Cardiac ventricle fibroblast (primary cell): ENCODE data around the gene LVRN. TPM values are rescaled to one million over a fixed set of nuclear protein-coding genes. Genes with fewer than 3 reads are reported as not detected.

Experiments
- total RNA-seq: library from RNA; depleted of rRNA; stranded (reverse); fragments of >200 nt; gene quantifications from 2 replicates; pipeline ENCODE4 v1.2.3, GENCODE V29; 2015

LVRN gene
- total RNA-seq: 0.06 TPM in 1 of 2 replicates, not detected in the other

GRCh38 chr5:115962239-115962564, at the start of gene LVRN:
Gene LVRN, plus strand, starts transcription at chr5:115962475. Its CDS starts 143 bp downstream, at chr5:115962618.

GRCh38 chr5:116032094-116032517, 69.8 kb downstream of the LVRN start, which contains the start of gene ARL14EPL:
Gene ARL14EPL, plus strand, starts transcription at chr5:116032472. Its CDS starts 18,994 bp downstream, at chr5:116051466.

Other genes with a start within 250 kb of the LVRN start
- gene CDO1, start 145.8 kb upstream of the LVRN start, total RNA-seq: 3.5 and 7.2 TPM in 2 replicates
- gene ATG12, start 120.9 kb upstream of the LVRN start, total RNA-seq: 25.4 and 31.8 TPM in 2 replicates
- 88.8 and 90.1 TPM in 2 replicates for gene AP3S1, start 120.5 kb upstream of the LVRN start, total RNA-seq
- gene ARL14EPL, start 70.0 kb downstream of the LVRN start, total RNA-seq: not detected in 2 replicates
- 19.9 and 22.6 TPM in 2 replicates for gene COMMD10, start 122.5 kb downstream of the LVRN start, total RNA-seq